ENCODE measurements around the gene MECP2. TPM values are rescaled to one million over a fixed set of nuclear protein-coding genes. Genes with fewer than 3 reads are reported as not detected.
A peak's percentile ranks its signal among the peaks of the same experiment; 100 is the strongest.

The MECP2 gene
- total and polyA plus RNA-seq, 2 donors (not counting 1 experiment from before 2014, with no cell fraction given) = 11.5 to 24.9 TPM

DNA sequence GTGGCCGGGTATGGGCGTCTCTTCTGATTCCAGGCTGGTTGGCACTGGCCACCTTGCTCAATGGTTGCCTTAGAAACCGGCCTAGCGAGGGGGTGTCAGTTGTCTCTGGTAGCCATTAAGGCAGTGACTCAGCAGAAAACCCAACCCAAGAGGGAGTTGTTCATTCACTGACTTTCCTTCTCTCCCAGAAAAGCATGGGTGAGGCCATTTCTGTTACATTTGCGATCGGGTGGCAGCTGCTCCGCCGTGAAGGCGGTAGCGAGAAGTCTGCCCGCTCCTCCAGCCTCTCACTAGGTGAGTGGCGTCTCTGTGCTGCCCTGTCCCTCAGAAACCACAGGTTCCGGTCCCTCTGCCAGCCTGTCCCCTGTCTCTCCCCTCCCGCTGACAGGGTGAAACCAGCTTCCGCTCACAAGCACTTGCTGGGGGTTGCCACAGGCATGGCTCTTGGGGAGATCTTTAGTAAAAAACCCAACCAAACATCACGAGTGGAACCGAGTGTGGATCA lies 95.2 kb downstream of the MECP2 start:
- no peaks in the 10 kb centered on the region for H3K36me3 ChIP-seq (ENCODE audit: control insufficient read depth, insufficient read depth, low read length)

DNA sequence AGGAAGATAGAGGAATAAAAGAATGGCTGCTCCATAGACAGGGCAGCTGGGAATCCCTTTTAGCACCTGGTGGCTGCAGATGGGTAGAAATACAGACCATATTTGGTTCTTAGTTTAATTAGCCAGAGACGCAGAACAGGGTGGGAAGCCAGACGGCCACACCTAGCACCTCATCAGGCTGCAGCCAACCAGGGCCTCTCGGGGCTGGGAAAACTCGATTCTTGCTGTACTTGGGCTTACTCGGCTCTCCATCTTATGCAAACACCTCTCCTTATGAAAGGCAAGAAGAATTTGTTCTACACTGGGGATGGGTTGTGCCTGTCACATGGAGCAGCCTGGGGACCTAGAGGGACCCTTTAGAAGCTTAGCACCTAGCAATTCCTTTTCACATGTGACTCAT lies 97.5 kb downstream of the MECP2 start:
- H3K4me2 ChIP-seq (ENCODE audit: extremely low read depth, insufficient read depth, low read length) = peak overlapping the region; percentile 44
- no peak for DNase-seq (ENCODE audit: low read depth in 2 of 2)
- no peaks in the 10 kb centered on the region for H3K27me3 ChIP-seq (ENCODE audit: control insufficient read depth, insufficient read depth, low read length)
- H4K20me1 ChIP-seq (ENCODE audit: control insufficient read depth, extremely low read depth, insufficient read depth, low read length) = no peaks in the 10 kb centered on the region
- H3K4me1 ChIP-seq (ENCODE audit: control insufficient read depth, extremely low read depth, insufficient read depth, low read length) = peaks cover 5% of the 10 kb centered on the region
- no peak for TF ChIP-seq EZH2 (IDR thresholded peaks at IDR 0.05; ENCODE audit: low read length, missing control alignments)
- TF ChIP-seq, protein P1, sequence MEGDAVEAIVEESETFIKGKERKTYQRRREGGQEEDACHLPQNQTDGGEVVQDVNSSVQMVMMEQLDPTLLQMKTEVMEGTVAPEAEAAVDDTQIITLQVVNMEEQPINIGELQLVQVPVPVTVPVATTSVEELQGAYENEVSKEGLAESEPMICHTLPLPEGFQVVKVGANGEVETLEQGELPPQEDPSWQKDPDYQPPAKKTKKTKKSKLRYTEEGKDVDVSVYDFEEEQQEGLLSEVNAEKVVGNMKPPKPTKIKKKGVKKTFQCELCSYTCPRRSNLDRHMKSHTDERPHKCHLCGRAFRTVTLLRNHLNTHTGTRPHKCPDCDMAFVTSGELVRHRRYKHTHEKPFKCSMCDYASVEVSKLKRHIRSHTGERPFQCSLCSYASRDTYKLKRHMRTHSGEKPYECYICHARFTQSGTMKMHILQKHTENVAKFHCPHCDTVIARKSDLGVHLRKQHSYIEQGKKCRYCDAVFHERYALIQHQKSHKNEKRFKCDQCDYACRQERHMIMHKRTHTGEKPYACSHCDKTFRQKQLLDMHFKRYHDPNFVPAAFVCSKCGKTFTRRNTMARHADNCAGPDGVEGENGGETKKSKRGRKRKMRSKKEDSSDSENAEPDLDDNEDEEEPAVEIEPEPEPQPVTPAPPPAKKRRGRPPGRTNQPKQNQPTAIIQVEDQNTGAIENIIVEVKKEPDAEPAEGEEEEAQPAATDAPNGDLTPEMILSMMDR (conservative IDR thresholded peaks at IDR 0.05 in 1 of 2, IDR thresholded peaks at IDR 0.05 in 1 of 2; ENCODE audit: low read depth in 1 of 2, low read length in 2 of 2) = no peak
- H3K9me3 ChIP-seq (ENCODE audit: control insufficient read depth, insufficient read depth, low read depth, low read length) = no peaks in the 10 kb centered on the region
- H3K27ac ChIP-seq (ENCODE audit: insufficient read depth, low read length) = no peak overlapping the region
- no peak overlapping the region for H3K4me3 ChIP-seq (replicated peaks in 1 of 4; ENCODE audit: control extremely low read depth in 1 of 4, insufficient read depth in 1 of 4, low read depth in 3 of 4, low read length in 4 of 4)
- H3K36me3 ChIP-seq (ENCODE audit: control insufficient read depth, insufficient read depth, low read length) = no peaks in the 10 kb centered on the region
- no peak overlapping the region for H3K9ac ChIP-seq (ENCODE audit: insufficient read depth, low read length)
- no peaks in the 10 kb centered on the region for H3K79me2 ChIP-seq (ENCODE audit: control insufficient read depth, insufficient read depth, low read length)
- no peak overlapping the region for H2AFZ ChIP-seq (ENCODE audit: low read length)

More for the DNA sequence above, 95.2 kb downstream of the MECP2 start:
- no peak overlapping the region for H3K4me2 ChIP-seq (ENCODE audit: extremely low read depth, insufficient read depth, low read length)
- H2AFZ ChIP-seq (ENCODE audit: low read length) = no peak overlapping the region
- H3K9ac ChIP-seq (ENCODE audit: insufficient read depth, low read length) = no peak overlapping the region
- H3K27me3 ChIP-seq (ENCODE audit: control insufficient read depth, insufficient read depth, low read length) = no peaks in the 10 kb centered on the region
- TF ChIP-seq, protein P1 (conservative IDR thresholded peaks at IDR 0.05 in 1 of 2, IDR thresholded peaks at IDR 0.05 in 1 of 2; ENCODE audit: low read depth in 1 of 2, low read length in 2 of 2) = no peak
- no peak for TF ChIP-seq EZH2 (IDR thresholded peaks at IDR 0.05; ENCODE audit: low read length, missing control alignments)
- peaks cover 5% of the 10 kb centered on the region for H3K4me1 ChIP-seq (ENCODE audit: control insufficient read depth, extremely low read depth, insufficient read depth, low read length)
- DNase-seq (ENCODE audit: low read depth in 2 of 2) = peak; percentile 48 to 80
- H3K4me3 ChIP-seq (replicated peaks in 1 of 4; ENCODE audit: control extremely low read depth in 1 of 4, insufficient read depth in 1 of 4, low read depth in 3 of 4, low read length in 4 of 4) = no peak overlapping the region
- H3K79me2 ChIP-seq (ENCODE audit: control insufficient read depth, insufficient read depth, low read length) = no peaks in the 10 kb centered on the region
- no peaks in the 10 kb centered on the region for H3K9me3 ChIP-seq (ENCODE audit: control insufficient read depth, insufficient read depth, low read depth, low read length)
- peak overlapping the region; percentile 51 for H3K27ac ChIP-seq (ENCODE audit: insufficient read depth, low read length)
- H4K20me1 ChIP-seq (ENCODE audit: control insufficient read depth, extremely low read depth, insufficient read depth, low read length) = no peaks in the 10 kb centered on the region

DNA sequence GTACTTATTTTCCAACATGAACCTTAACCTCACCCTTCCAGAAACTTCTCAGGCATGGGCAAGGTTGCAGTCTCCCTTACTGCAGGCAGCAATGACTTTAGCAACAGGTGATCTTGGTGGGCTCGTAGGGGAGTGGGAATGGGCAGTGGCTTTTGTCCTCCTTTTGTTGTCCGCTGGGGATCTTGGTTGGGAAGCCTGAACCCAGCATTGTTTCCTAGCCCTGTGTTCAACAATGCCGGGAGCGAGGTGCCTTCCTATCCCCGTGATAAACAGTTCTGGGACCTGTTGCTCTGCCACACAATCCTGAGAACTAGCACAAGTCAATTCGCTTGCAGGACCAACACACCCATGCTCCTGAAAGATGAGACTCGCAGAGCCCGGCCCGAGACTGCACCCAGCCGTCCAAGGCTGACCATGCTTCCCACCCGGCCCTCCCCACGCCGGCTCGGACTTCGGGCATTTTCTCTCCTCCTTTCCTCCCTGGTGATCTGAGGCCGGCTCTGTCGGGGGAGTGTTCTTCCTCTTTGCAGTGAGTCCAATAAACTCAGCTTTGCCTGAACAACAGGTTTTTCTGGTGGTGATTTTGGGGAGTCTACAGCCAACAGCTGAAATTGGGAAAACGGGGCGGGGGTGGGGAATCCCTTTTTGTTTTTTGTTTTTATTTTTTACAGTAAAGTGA lies 98.0 kb downstream of the MECP2 start:
- H3K27me3 ChIP-seq (ENCODE audit: control insufficient read depth, insufficient read depth, low read length) = no peaks in the 10 kb centered on the region
- no peak overlapping the region for H3K9ac ChIP-seq (ENCODE audit: insufficient read depth, low read length)
- no peak overlapping the region for H3K27ac ChIP-seq (ENCODE audit: insufficient read depth, low read length)
- no peak overlapping the region for H3K4me3 ChIP-seq (replicated peaks in 1 of 4; ENCODE audit: control extremely low read depth in 1 of 4, insufficient read depth in 1 of 4, low read depth in 3 of 4, low read length in 4 of 4)
- DNase-seq (ENCODE audit: low read depth in 2 of 2) = no peak
- H4K20me1 ChIP-seq (ENCODE audit: control insufficient read depth, extremely low read depth, insufficient read depth, low read length) = no peaks in the 10 kb centered on the region
- no peak for TF ChIP-seq EZH2 (IDR thresholded peaks at IDR 0.05; ENCODE audit: low read length, missing control alignments)
- TF ChIP-seq, protein P1 (conservative IDR thresholded peaks at IDR 0.05 in 1 of 2, IDR thresholded peaks at IDR 0.05 in 1 of 2; ENCODE audit: low read depth in 1 of 2, low read length in 2 of 2) = no peak
- H2AFZ ChIP-seq (ENCODE audit: low read length) = no peak overlapping the region
- no peaks in the 10 kb centered on the region for H3K36me3 ChIP-seq (ENCODE audit: control insufficient read depth, insufficient read depth, low read length)
- H3K9me3 ChIP-seq (ENCODE audit: control insufficient read depth, insufficient read depth, low read depth, low read length) = no peaks in the 10 kb centered on the region
- H3K4me1 ChIP-seq (ENCODE audit: control insufficient read depth, extremely low read depth, insufficient read depth, low read length) = peaks cover 5% of the 10 kb centered on the region
- peak overlapping the region; percentile 44 for H3K4me2 ChIP-seq (ENCODE audit: extremely low read depth, insufficient read depth, low read length)
- no peaks in the 10 kb centered on the region for H3K79me2 ChIP-seq (ENCODE audit: control insufficient read depth, insufficient read depth, low read length)

Data from fibroblast of lung (primary cell).